Fibroblast of mammary gland (primary cell): ENCODE data around the gene HELT.

ENCODE experiments used
- DNase-seq: peaks from one replicate; pipeline ENCODE4 v3.0.0-alpha.2; 2010; ENCODE audit warnings: low read depth
- H3K4me3 ChIP-seq: 2 replicates; pipeline ENCODE4 v1.5.1; 2011; ENCODE audit warnings: low read depth, mild to moderate bottlenecking, low read length, moderate library complexity; ENCODE audit not compliant: control insufficient read depth
- CTCF ChIP-seq: conservative IDR thresholded peaks from 2 replicates; pipeline ENCODE4 v1.5.1; 2011; ENCODE audit warnings: low read depth, low read length, inconsistent platforms; ENCODE audit not compliant: control insufficient read depth, insufficient read depth

Gene HELT

DNA sequence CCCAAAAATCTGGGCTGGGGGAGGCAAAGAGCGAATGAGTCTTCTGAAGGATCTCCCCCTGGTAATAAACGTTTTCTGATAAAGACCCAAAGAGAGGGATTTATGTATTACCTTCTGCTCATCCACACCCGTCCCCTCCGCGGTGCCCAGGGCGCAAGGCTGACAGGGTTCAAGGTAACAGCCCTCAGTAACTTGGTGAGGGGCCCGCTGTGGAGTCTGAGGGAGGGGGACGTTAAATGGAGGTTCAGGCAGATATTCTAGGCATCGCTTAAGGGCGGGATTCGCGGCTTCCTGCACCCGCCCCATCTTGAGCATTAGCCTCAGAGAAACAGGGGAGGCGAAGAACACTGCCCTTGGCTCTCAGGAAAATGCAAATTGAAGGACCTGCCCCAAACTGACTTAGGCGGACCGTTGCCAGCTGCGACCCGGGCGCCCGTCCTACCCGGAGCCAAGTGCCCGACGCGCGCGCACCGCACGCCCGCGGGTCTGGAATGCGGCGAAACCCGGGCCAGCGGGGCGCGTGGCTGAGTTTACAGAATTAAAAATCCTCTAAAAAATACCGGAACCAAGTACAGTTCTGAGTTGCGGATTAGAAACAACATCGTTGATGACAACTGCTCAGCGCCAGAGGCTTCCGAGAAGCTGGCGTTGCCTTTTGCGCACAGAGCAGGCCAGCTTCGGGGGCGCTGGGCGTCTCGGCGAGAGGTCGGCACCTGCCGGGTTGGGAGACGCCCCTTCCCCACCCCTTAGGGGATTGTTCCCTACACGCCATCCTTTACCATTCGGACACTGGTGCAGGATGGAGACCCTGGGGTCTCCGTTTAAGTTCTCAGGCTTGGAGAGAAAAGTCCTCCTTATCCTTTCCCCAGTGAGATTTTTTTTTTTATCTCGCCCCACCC, 2.8 kb downstream of the HELT start:
- no peak for DNase-seq
- TF ChIP-seq CTCF: no peak
- H3K4me3 ChIP-seq: no peak overlapping the region

DNA sequence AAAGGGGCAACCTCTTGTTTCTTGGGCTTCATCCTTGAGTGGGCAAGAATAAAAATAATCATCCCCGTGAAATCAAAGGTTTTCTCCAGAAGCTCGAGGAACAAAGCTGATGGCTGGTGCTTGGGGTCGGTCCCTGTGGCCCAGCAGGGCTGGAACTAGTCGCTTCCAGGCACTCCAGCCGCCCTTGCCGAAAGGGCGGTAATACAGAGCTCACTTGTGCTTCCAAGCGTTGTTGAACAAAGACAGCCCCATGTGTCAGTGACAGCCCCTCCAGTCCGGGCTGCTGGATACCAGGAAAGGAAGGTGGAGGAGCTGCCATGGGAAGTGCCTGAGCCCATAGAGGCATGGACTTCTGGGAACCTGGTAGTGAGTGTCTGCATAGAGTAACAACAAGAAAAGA, 5.2 kb downstream of the HELT start:
- no peak for TF ChIP-seq CTCF
- no peak for DNase-seq
- H3K4me3 ChIP-seq: no peak overlapping the region

DNA sequence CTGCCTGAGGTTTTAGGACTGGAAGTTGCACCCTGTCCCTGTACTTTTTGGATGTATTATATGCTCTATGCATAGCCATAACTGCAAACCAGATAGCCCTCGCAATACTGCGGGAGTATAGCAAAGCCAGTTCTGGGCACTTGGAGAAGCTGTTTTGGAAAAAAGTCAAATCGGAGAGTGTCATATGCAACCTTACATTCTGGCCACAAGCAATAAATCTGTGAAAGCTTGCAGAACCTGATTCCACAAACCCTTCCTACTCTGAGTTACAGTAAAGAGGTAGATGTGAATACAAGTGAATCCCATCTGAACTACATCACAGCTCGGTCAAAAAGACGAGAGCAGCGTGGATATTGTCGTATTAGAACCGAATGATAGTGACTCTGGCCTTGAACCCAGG, 10.3 kb downstream of the HELT start:
- no peak for DNase-seq
- no peak overlapping the region for H3K4me3 ChIP-seq
- no peak for TF ChIP-seq CTCF

GRCh38 chr4:185031611-185032010, 13.3 kb downstream of the HELT start:
- TF ChIP-seq CTCF: no peak
- H3K4me3 ChIP-seq: no peak overlapping the region
- DNase-seq: no peak

GRCh38 chr4:185033072-185033471, 14.8 kb downstream of the HELT start:
- no peak for TF ChIP-seq CTCF
- DNase-seq: no peak
- no peak overlapping the region for H3K4me3 ChIP-seq

DNA sequence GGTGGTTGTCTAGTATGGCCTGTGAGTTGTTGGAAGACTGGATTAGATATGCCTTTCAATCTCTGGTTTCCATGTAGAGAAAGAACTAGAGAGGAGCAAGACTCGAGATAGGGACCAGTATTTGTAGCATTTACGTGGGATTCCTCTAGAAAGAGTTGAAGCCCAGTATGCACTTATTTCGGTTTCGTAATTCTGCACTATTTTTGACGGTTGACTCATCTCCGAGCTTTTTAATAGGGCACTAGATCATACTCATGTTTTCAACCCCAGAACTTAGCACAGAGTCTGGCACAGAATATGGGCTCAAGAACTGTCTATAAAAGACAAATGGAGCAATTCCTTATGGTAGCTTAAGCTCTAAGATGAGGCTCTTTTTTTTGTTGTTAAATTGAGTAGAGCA, 15.7 kb downstream of the HELT start:
- H3K4me3 ChIP-seq: no peak overlapping the region
- DNase-seq: peak; percentile 38
- no peak for TF ChIP-seq CTCF

GRCh38 chr4:185035284-185035683, 17.0 kb downstream of the HELT start:
- DNase-seq: no peak
- TF ChIP-seq CTCF: no peak
- H3K4me3 ChIP-seq: no peak overlapping the region
